HepG2 (cell line): Measurements from ENCODE around the gene HLF. TPM values are rescaled to one million over a fixed set of nuclear protein-coding genes. Genes with fewer than 3 reads are reported as not detected.

Experiments
- BHLHE40 ChIP-seq: IDR thresholded peaks from 2 replicates; pipeline ENCODE4 v1.6.1; 2011; ENCODE audit warnings: low read length, improper control_type of control experiment
- ETV5 ChIP-seq: IDR thresholded peaks from 2 replicates; pipeline ENCODE4 v1.6.1; 2018; ENCODE audit warnings: missing biosample characterization, missing genetic modification reagents, inconsistent platforms, borderline replicate concordance
- HIVEP1 ChIP-seq: sonication (generic); formaldehyde crosslinking; IDR thresholded peaks from 2 replicates; pipeline ENCODE4 v1.4.0; 2020; ENCODE audit warnings: mild to moderate bottlenecking, missing genetic modification reagents
- KDM1A ChIP-seq: IDR thresholded peaks from 2 replicates; pipeline ENCODE4 v1.6.1; 2016; ENCODE audit warnings: missing compliant biosample characterization
- NRL ChIP-seq: sonication (generic); formaldehyde crosslinking; IDR thresholded peaks from 2 replicates; pipeline ENCODE4 v1.5.0; 2020; ENCODE audit warnings: missing genetic modification reagents, mild to moderate bottlenecking, moderate library complexity, borderline replicate concordance
- TBL1XR1 ChIP-seq: fragments of 150-350 bp; IDR thresholded peaks from 2 replicates; pipeline ENCODE4 v1.6.1; 2014; ENCODE audit warnings: borderline replicate concordance, low read length; ENCODE audit not compliant: partially characterized antibody
- ZBTB3 ChIP-seq: sonication (generic); formaldehyde crosslinking; IDR thresholded peaks from 2 replicates; pipeline ENCODE4 v1.4.0; 2020; ENCODE audit warnings: low read depth, mild to moderate bottlenecking, moderate library complexity, missing genetic modification reagents, borderline replicate concordance
- ZNF180 ChIP-seq: sonication (generic); formaldehyde crosslinking; IDR thresholded peaks from 2 replicates; pipeline ENCODE4 v1.4.0; 2020; ENCODE audit warnings: low read depth, missing genetic modification reagents, borderline replicate concordance
- ZNF557 ChIP-seq: sonication (generic); formaldehyde crosslinking; IDR thresholded peaks from 2 replicates; pipeline ENCODE4 v1.4.0; 2020; ENCODE audit warnings: missing genetic modification reagents
- ZNF7 ChIP-seq: IDR thresholded peaks from 2 replicates; pipeline ENCODE4 v1.6.1; 2016; ENCODE audit warnings: missing biosample characterization, missing genetic modification reagents
- ZNF761 ChIP-seq: sonication (generic); formaldehyde crosslinking; conservative IDR thresholded peaks from 2 replicates; pipeline ENCODE4 v1.4.0; 2020; ENCODE audit warnings: mild to moderate bottlenecking, missing genetic modification reagents
- polyA plus RNA-seq, 8 experiments: library from polyadenylated mRNA; depleted of rRNA in 3 of 8; stranded (reverse) in 7 of 8; unstranded in 1 of 8; fragments of >200 nt; fragmentation: Illumina TruSeq in 4 of 8; extraction: Trizol in 4 of 8; gene quantifications; 2 replicates each; pipeline versions ENCODE4 v1.2.1 to v1.2.3, GENCODE V29; 2011 to 2016; ENCODE audit warnings: low read depth in 4 of 8, missing spikeins in 1 of 8, mixed read lengths in 1 of 8; ENCODE audit not compliant: insufficient read depth in 1 of 8
- total RNA-seq, 5 experiments: library from RNA; depleted of rRNA; stranded (reverse); fragments of >200 nt; fragmentation: Illumina TruSeq; extraction: Trizol; gene quantifications; 2 replicates each; pipeline ENCODE4 v1.2.3, GENCODE V29; 2016; ENCODE audit warnings: low read depth in 1 of 5
- TF ChIP-seq, protein P1 (sequence below): sonication (generic); formaldehyde crosslinking; IDR thresholded peaks from 2 replicates; pipeline ENCODE4 v1.4.0; 2020; ENCODE audit warnings: mild to moderate bottlenecking, missing genetic modification reagents
- TF ChIP-seq, protein P2 (sequence below): sonication (generic); formaldehyde crosslinking; IDR thresholded peaks from 2 replicates; pipeline ENCODE4 v1.9.0; 2021; ENCODE audit warnings: missing genetic modification reagents, borderline replicate concordance
- TF ChIP-seq, protein P3 (sequence below): sonication (generic); formaldehyde crosslinking; IDR thresholded peaks from 2 replicates; pipeline ENCODE4 v1.8.1; 2023; ENCODE audit warnings: missing genetic modification reagents, mild to moderate bottlenecking, borderline replicate concordance
- TF ChIP-seq, protein P4 (sequence below): sonication (generic); formaldehyde crosslinking; IDR thresholded peaks from 2 replicates; pipeline ENCODE4 v1.5.1; 2020; ENCODE audit warnings: missing genetic modification reagents, mild to moderate bottlenecking, borderline replicate concordance
- TF ChIP-seq, protein P5 (sequence below): sonication (generic); formaldehyde crosslinking; IDR thresholded peaks from 2 replicates; pipeline ENCODE4 v1.4.0; 2020; ENCODE audit warnings: missing genetic modification reagents

HLF gene
- total and polyA plus RNA-seq, 2 of the 13 experiments (the other 11 are each of a cell fraction or from before 2014, with no cell fraction given): 202 to 346 TPM

DNA sequence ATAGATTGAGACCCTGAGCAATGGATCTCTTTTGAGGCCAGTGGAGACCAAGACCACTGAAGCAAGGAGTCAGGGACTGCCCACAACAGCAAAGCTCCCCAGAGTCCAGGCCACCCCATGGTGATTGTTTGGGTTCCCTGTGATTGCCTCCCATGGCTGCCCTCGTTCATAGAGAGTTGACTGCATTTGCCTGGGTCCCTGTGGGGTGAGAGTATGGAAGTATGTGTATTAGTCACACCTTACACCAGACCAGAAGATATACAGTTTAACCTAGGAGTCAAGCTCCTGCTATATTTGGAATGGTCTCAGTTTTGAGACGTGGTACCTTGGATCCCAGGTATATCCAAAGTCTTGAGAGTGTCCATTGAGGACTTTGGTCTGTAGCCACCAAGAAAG, 20.2 kb downstream of the HLF start (continued):
- TF ChIP-seq ZBTB3 (CRISPR knock-in tag) (no peak), ETV5 (CRISPR knock-in tag) (no peak), HIVEP1 (CRISPR knock-in tag) (no peak), NRL (no peak), ZNF557 (CRISPR knock-in tag) (no peak), ZNF761 (CRISPR knock-in tag) (no peak), TBL1XR1 (no peak), ZNF7 (CRISPR knock-in tag) (no peak), KDM1A (no peak), BHLHE40 (no peak), ZNF180 (CRISPR knock-in tag) (no peak)
- TF ChIP-seq, protein P1, sequence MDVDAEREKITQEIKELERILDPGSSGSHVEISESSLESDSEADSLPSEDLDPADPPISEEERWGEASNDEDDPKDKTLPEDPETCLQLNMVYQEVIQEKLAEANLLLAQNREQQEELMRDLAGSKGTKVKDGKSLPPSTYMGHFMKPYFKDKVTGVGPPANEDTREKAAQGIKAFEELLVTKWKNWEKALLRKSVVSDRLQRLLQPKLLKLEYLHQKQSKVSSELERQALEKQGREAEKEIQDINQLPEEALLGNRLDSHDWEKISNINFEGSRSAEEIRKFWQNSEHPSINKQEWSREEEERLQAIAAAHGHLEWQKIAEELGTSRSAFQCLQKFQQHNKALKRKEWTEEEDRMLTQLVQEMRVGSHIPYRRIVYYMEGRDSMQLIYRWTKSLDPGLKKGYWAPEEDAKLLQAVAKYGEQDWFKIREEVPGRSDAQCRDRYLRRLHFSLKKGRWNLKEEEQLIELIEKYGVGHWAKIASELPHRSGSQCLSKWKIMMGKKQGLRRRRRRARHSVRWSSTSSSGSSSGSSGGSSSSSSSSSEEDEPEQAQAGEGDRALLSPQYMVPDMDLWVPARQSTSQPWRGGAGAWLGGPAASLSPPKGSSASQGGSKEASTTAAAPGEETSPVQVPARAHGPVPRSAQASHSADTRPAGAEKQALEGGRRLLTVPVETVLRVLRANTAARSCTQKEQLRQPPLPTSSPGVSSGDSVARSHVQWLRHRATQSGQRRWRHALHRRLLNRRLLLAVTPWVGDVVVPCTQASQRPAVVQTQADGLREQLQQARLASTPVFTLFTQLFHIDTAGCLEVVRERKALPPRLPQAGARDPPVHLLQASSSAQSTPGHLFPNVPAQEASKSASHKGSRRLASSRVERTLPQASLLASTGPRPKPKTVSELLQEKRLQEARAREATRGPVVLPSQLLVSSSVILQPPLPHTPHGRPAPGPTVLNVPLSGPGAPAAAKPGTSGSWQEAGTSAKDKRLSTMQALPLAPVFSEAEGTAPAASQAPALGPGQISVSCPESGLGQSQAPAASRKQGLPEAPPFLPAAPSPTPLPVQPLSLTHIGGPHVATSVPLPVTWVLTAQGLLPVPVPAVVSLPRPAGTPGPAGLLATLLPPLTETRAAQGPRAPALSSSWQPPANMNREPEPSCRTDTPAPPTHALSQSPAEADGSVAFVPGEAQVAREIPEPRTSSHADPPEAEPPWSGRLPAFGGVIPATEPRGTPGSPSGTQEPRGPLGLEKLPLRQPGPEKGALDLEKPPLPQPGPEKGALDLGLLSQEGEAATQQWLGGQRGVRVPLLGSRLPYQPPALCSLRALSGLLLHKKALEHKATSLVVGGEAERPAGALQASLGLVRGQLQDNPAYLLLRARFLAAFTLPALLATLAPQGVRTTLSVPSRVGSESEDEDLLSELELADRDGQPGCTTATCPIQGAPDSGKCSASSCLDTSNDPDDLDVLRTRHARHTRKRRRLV (CRISPR knock-in tag): no peak
- TF ChIP-seq, protein P2, sequence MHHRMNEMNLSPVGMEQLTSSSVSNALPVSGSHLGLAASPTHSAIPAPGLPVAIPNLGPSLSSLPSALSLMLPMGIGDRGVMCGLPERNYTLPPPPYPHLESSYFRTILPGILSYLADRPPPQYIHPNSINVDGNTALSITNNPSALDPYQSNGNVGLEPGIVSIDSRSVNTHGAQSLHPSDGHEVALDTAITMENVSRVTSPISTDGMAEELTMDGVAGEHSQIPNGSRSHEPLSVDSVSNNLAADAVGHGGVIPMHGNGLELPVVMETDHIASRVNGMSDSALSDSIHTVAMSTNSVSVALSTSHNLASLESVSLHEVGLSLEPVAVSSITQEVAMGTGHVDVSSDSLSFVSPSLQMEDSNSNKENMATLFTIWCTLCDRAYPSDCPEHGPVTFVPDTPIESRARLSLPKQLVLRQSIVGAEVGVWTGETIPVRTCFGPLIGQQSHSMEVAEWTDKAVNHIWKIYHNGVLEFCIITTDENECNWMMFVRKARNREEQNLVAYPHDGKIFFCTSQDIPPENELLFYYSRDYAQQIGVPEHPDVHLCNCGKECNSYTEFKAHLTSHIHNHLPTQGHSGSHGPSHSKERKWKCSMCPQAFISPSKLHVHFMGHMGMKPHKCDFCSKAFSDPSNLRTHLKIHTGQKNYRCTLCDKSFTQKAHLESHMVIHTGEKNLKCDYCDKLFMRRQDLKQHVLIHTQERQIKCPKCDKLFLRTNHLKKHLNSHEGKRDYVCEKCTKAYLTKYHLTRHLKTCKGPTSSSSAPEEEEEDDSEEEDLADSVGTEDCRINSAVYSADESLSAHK (CRISPR knock-in tag): no peak
- TF ChIP-seq, protein P3, sequence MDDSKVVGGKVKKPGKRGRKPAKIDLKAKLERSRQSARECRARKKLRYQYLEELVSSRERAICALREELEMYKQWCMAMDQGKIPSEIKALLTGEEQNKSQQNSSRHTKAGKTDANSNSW (CRISPR knock-in tag): no peak
- TF ChIP-seq, protein P4, sequence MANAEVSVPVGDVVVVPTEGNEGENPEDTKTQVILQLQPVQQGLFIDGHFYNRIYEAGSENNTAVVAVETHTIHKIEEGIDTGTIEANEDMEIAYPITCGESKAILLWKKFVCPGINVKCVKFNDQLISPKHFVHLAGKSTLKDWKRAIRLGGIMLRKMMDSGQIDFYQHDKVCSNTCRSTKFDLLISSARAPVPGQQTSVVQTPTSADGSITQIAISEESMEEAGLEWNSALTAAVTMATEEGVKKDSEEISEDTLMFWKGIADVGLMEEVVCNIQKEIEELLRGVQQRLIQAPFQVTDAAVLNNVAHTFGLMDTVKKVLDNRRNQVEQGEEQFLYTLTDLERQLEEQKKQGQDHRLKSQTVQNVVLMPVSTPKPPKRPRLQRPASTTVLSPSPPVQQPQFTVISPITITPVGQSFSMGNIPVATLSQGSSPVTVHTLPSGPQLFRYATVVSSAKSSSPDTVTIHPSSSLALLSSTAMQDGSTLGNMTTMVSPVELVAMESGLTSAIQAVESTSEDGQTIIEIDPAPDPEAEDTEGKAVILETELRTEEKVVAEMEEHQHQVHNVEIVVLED (CRISPR knock-in tag): no peak
- TF ChIP-seq, protein P5, sequence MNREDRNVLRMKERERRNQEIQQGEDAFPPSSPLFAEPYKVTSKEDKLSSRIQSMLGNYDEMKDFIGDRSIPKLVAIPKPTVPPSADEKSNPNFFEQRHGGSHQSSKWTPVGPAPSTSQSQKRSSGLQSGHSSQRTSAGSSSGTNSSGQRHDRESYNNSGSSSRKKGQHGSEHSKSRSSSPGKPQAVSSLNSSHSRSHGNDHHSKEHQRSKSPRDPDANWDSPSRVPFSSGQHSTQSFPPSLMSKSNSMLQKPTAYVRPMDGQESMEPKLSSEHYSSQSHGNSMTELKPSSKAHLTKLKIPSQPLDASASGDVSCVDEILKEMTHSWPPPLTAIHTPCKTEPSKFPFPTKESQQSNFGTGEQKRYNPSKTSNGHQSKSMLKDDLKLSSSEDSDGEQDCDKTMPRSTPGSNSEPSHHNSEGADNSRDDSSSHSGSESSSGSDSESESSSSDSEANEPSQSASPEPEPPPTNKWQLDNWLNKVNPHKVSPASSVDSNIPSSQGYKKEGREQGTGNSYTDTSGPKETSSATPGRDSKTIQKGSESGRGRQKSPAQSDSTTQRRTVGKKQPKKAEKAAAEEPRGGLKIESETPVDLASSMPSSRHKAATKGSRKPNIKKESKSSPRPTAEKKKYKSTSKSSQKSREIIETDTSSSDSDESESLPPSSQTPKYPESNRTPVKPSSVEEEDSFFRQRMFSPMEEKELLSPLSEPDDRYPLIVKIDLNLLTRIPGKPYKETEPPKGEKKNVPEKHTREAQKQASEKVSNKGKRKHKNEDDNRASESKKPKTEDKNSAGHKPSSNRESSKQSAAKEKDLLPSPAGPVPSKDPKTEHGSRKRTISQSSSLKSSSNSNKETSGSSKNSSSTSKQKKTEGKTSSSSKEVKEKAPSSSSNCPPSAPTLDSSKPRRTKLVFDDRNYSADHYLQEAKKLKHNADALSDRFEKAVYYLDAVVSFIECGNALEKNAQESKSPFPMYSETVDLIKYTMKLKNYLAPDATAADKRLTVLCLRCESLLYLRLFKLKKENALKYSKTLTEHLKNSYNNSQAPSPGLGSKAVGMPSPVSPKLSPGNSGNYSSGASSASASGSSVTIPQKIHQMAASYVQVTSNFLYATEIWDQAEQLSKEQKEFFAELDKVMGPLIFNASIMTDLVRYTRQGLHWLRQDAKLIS: no peak
